Measurements from ENCODE around the gene KNCN. TPM values are rescaled to one million over a fixed set of nuclear protein-coding genes. Genes with fewer than 3 reads are reported as not detected.

Gene KNCN
- total RNA-seq, 1 experiment from 2014 or later, result not detected

DNA sequence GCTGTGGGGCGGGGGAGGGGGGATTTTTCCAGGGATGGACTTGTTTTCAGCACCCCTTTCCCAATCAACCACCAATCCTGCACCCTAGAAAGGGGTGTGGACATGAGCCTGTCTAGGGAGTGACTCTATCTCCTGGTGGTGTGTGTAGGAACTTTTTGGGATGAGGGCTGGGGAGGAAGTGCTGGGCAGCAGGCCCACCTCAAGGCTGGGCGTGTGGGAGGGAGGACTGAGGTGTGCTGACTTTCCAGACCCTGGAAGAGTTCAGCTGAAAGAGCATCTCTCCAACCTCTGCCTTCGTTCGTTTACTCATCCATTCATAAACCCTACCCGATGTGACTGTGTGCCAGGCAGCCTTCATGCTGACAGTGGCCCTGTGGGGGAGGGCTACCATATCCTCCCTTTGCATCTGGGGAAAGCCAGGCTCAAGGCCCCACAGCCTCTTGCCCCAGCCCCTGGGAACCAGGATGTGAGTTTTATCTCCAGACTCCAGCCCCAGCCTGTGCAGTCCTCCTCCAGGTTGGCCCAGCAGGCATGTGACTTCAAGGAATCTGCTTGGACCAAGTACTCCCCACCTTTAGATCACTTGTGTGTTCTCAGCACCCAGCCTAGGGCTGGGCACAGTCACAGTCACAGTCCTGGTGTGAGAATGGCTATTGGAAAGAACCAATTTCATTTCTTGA, 6.7 kb downstream of the KNCN start:
- no peak overlapping the region for H4K5ac ChIP-seq (ENCODE audit: insufficient read length, low read depth, low read length)
- H4K20me1 ChIP-seq (ENCODE audit: control insufficient read depth, insufficient read depth, insufficient read length), result no peaks in the 10 kb centered on the region
- H3K9me3 ChIP-seq (ENCODE audit: control insufficient read depth, low read depth, low read length), result no peaks in the 10 kb centered on the region
- no peak overlapping the region for H2BK12ac ChIP-seq (ENCODE audit: insufficient read length, low read depth, low read length)
- H4K91ac ChIP-seq (ENCODE audit: insufficient read length, low read depth, low read length), result no peak overlapping the region
- TF ChIP-seq, protein P1, sequence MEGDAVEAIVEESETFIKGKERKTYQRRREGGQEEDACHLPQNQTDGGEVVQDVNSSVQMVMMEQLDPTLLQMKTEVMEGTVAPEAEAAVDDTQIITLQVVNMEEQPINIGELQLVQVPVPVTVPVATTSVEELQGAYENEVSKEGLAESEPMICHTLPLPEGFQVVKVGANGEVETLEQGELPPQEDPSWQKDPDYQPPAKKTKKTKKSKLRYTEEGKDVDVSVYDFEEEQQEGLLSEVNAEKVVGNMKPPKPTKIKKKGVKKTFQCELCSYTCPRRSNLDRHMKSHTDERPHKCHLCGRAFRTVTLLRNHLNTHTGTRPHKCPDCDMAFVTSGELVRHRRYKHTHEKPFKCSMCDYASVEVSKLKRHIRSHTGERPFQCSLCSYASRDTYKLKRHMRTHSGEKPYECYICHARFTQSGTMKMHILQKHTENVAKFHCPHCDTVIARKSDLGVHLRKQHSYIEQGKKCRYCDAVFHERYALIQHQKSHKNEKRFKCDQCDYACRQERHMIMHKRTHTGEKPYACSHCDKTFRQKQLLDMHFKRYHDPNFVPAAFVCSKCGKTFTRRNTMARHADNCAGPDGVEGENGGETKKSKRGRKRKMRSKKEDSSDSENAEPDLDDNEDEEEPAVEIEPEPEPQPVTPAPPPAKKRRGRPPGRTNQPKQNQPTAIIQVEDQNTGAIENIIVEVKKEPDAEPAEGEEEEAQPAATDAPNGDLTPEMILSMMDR (conservative IDR thresholded peaks at IDR 0.05), result peak; percentile 44; the same call in 1 of the 3 replicates
- no peak overlapping the region for H3K56ac ChIP-seq (ENCODE audit: insufficient read length, low read depth, low read length)
- H3K4me1 ChIP-seq (ENCODE audit: insufficient read depth, low read length), result no peaks in the 10 kb centered on the region; the same call in 1 of the 2 replicates
- H2BK15ac ChIP-seq (ENCODE audit: low read depth, low read length), result no peak overlapping the region
- H3K18ac ChIP-seq (ENCODE audit: insufficient read length, low read depth, low read length), result no peak overlapping the region
- Mint-ChIP-seq H3K36me3 (ENCODE audit: insufficient read depth in 1 of 3, low read depth in 3 of 3) (no peaks in the 10 kb centered on the region; a peak in 1 of 7 replicates), H3K9me3 (no peaks in the 10 kb centered on the region), H3K4me3 (peak overlapping the region; percentile 70 to 85), H3K4me1 (peaks cover 19 to 33% of the 10 kb centered on the region in 2 experiments), H3K27me3 (ENCODE audit: low read depth) (peaks cover 84% of the 10 kb centered on the region), H3K27ac (no peak overlapping the region; a peak in 1 of 7 replicates)
- H3K4ac ChIP-seq (ENCODE audit: low read depth, low read length), result no peak overlapping the region
- no peak overlapping the region for H2AK5ac ChIP-seq (ENCODE audit: insufficient read length, low read length)
- H3K23ac ChIP-seq (ENCODE audit: insufficient read length, low read depth, low read length), result no peak overlapping the region
- H4K8ac ChIP-seq (replicated peaks; ENCODE audit: insufficient read length, low read depth, low read length), result no peak overlapping the region
- H3K14ac ChIP-seq (ENCODE audit: insufficient read depth, low read length), result no peak overlapping the region
- no peak overlapping the region for H2BK120ac ChIP-seq (ENCODE audit: low read depth, low read length, poor library complexity, severe bottlenecking)
- peaks cover 36% of the 10 kb centered on the region for H3K27me3 ChIP-seq (ENCODE audit: insufficient read depth, low read length)
- H3K79me1 ChIP-seq (ENCODE audit: insufficient read depth, low read depth, low read length, poor library complexity, severe bottlenecking), result no peaks in the 10 kb centered on the region
- H2BK20ac ChIP-seq (ENCODE audit: low read depth, low read length, poor library complexity, severe bottlenecking), result no peak overlapping the region
- no peak overlapping the region for H3T11ph ChIP-seq (ENCODE audit: low read length)
- WGBS (ENCODE audit: extremely low coverage, insufficient read length, low lambda C conversion rate), result no CpG with 5 or more reads among the region's 5 CpGs
- H2BK5ac ChIP-seq (ENCODE audit: insufficient read length, low read length), result no peak overlapping the region
- peaks cover 11% of the 10 kb centered on the region for H3K23me2 ChIP-seq (ENCODE audit: insufficient read length, low read depth, low read length, poor library complexity, severe bottlenecking)
- no peak overlapping the region for H2AFZ ChIP-seq (ENCODE audit: low read length)
- no peak overlapping the region for H3K27ac ChIP-seq (ENCODE audit: insufficient read length, low read depth, low read length)
- no peaks in the 10 kb centered on the region for H3K79me2 ChIP-seq (ENCODE audit: insufficient read depth, low read length)
- H3K4me2 ChIP-seq (ENCODE audit: insufficient read depth, insufficient read length, low read length), result peak overlapping the region; percentile 44
- no peak overlapping the region for H3K9ac ChIP-seq (ENCODE audit: extremely low read depth, insufficient read length, low read length)
- DNase-seq, result no peak
